Neuronal stem cell (in vitro differentiated cells): ENCODE data around the gene TUBA4A.
A peak's percentile ranks its signal among the peaks of the same experiment; 100 is the strongest.

Experiments used
- DNase-seq: peaks from one replicate; pipeline ENCODE4 v3.0.0-alpha.2; 2013; ENCODE audit warnings: low spot score
- H2AFZ ChIP-seq: one replicate; pipeline ENCODE4 v1.6.1; 2013; ENCODE audit warnings: mild to moderate bottlenecking, low read length, inconsistent platforms
- H2AK5ac ChIP-seq: 2 replicates; pipeline ENCODE4 v1.6.1; 2013; ENCODE audit warnings: low read depth, mild to moderate bottlenecking, inconsistent platforms, low read length, moderate library complexity, mixed read lengths
- H2BK120ac ChIP-seq: 2 replicates; pipeline ENCODE4 v1.6.1; 2013; ENCODE audit warnings: low read depth, mild to moderate bottlenecking, inconsistent platforms, low read length, moderate library complexity, mixed read lengths
- H2BK12ac ChIP-seq: one replicate; pipeline ENCODE4 v1.6.1; 2013; ENCODE audit warnings: low read length, inconsistent platforms
- H2BK15ac ChIP-seq: 2 replicates; pipeline ENCODE4 v1.6.1; 2013; ENCODE audit warnings: mild to moderate bottlenecking, low read length, inconsistent platforms, mixed read lengths
- H2BK5ac ChIP-seq: one replicate; pipeline ENCODE4 v1.6.1; 2013; ENCODE audit warnings: inconsistent platforms, mild to moderate bottlenecking, low read length, moderate library complexity
- H3K14ac ChIP-seq: one replicate; pipeline ENCODE4 v1.6.1; 2013; ENCODE audit warnings: low read length, inconsistent platforms
- H3K18ac ChIP-seq: 2 replicates; pipeline ENCODE4 v1.6.1; 2013; ENCODE audit warnings: low read length, inconsistent platforms
- H3K23ac ChIP-seq: 2 replicates; pipeline ENCODE4 v1.6.1; 2013; ENCODE audit warnings: low read depth, mild to moderate bottlenecking, mixed read lengths, low read length, inconsistent platforms; ENCODE audit not compliant: poor library complexity
- H3K27ac ChIP-seq: replicated peaks from 3 replicates; pipeline ENCODE4 v1.5.1; 2013; ENCODE audit warnings: low read length, inconsistent platforms
- H3K27me3 ChIP-seq, 3 experiments: 2 replicates each; pipeline ENCODE4 v1.6.1; 2013; ENCODE audit warnings: low read length in 3 of 3, mild to moderate bottlenecking in 2 of 3, inconsistent platforms in 1 of 3, low read depth in 1 of 3, mixed read lengths in 1 of 3, moderate library complexity in 1 of 3; ENCODE audit not compliant: control insufficient read depth in 3 of 3, insufficient read depth in 3 of 3
- H3K36me3 ChIP-seq, 2 donors: replicated peaks in 1 of 2; 2 replicates each; pipeline ENCODE4 v1.6.1; 2013; ENCODE audit warnings: low read length in 2 of 2; ENCODE audit not compliant: control insufficient read depth in 2 of 2, insufficient read depth in 2 of 2
- H3K4ac ChIP-seq: 2 replicates; pipeline ENCODE4 v1.6.1; 2013; ENCODE audit warnings: inconsistent platforms, mild to moderate bottlenecking, low read length, moderate library complexity
- H3K4me1 ChIP-seq, 2 donors: 1 replicate in 1 of 2; 2 replicates in 1 of 2; pipeline ENCODE4 v1.6.1; 2013; ENCODE audit warnings: low read length in 2 of 2, low read depth in 1 of 2; ENCODE audit not compliant: control insufficient read depth in 2 of 2, insufficient read depth in 1 of 2
- H3K4me2 ChIP-seq: one replicate; pipeline ENCODE4 v1.6.1; 2013; ENCODE audit warnings: mild to moderate bottlenecking, low read length, inconsistent platforms; ENCODE audit not compliant: insufficient read depth, poor library complexity, severe bottlenecking
- H3K4me3 ChIP-seq, 2 donors: 2 replicates each; pipeline ENCODE4 v1.5.1; 2013; ENCODE audit warnings: low read length in 2 of 2, mild to moderate bottlenecking in 2 of 2, inconsistent platforms in 1 of 2, moderate library complexity in 1 of 2
- H3K79me1 ChIP-seq: one replicate; pipeline ENCODE4 v1.6.1; 2013; ENCODE audit warnings: low read depth, mild to moderate bottlenecking, inconsistent platforms, low read length, moderate library complexity
- H3K9ac ChIP-seq: one replicate; pipeline ENCODE4 v1.6.1; 2013; ENCODE audit warnings: mild to moderate bottlenecking, low read depth, low read length, inconsistent platforms; ENCODE audit not compliant: poor library complexity
- H3K9me3 ChIP-seq, 2 donors: replicated peaks in 1 of 2; 2 replicates each; pipeline versions ENCODE3 to v1.6.1; 2013; ENCODE audit warnings: low read length in 2 of 2, mild to moderate bottlenecking in 2 of 2, inconsistent platforms in 1 of 2, low read depth in 1 of 2, mixed read lengths in 1 of 2, moderate library complexity in 1 of 2; ENCODE audit not compliant: control insufficient read depth in 2 of 2, insufficient read depth in 1 of 2
- H4K8ac ChIP-seq: one replicate; pipeline ENCODE4 v1.6.1; 2013; ENCODE audit warnings: low read depth, mild to moderate bottlenecking, inconsistent platforms, low read length, moderate library complexity
- H4K91ac ChIP-seq: one replicate; pipeline ENCODE4 v1.6.1; 2013; ENCODE audit warnings: low read length, low read depth, mild to moderate bottlenecking, inconsistent platforms; ENCODE audit not compliant: poor library complexity
- WGBS, 2 donors: extraction: QIAGEN DNeasy Blood & Tissue Kit; methylation state at CpG; one replicate each; pipeline ENCODE4 v1.1.7; 2013; ENCODE audit warnings: missing lambda C conversion rate in 2 of 2, mixed read lengths in 1 of 2; ENCODE audit not compliant: insufficient read length in 2 of 2, insufficient replicate concordance in 1 of 2; ENCODE audit errors: extremely low coverage in 2 of 2; 5-methylcytosine and 5-hydroxymethylcytosine counted together

TUBA4A gene

GRCh38 chr2:219247678-219248642 lies 5.8 kb downstream of the TUBA4A start:
- Histone ChIP-seq H3K4me1 (peaks cover 8 to 13% of the 10 kb centered on the region in 2 donors), H3K14ac (no peak overlapping the region), H3K36me3 (peaks cover 10 to 24% of the 10 kb centered on the region in 2 donors), H4K8ac (no peak overlapping the region), H3K79me1 (no peaks in the 10 kb centered on the region), H4K91ac (no peak overlapping the region), H3K23ac (no peak overlapping the region), H3K4ac (no peak overlapping the region), H2AK5ac (no peak overlapping the region), H3K27ac (no peak overlapping the region), H2BK15ac (no peak overlapping the region), H3K9ac (peak overlapping the region; percentile 33), H2BK120ac (no peak overlapping the region), H2BK12ac (no peak overlapping the region), H3K18ac (no peak overlapping the region), H3K4me2 (no peak overlapping the region), H3K9me3 (no peaks in the 10 kb centered on the region), H2AFZ (no peak overlapping the region), H3K27me3 (peaks cover 10 to 20% (median 19%) of the 10 kb centered on the region in 3 experiments), H3K4me3 (no peak overlapping the region), H2BK5ac (no peak overlapping the region)
- WGBS, 2 donors, result no CpG with 5 or more reads among the region's 17 CpGs
- DNase-seq, result no peak

- H2BK120ac ChIP-seq, result no peak overlapping the region
- H2AFZ ChIP-seq, result no peak overlapping the region
- H3K79me1 ChIP-seq, result no peaks in the 10 kb centered on the region
- peak overlapping the region; percentile 1 for H3K9ac ChIP-seq
- no peak overlapping the region for H2BK12ac ChIP-seq
- no peak overlapping the region for H4K8ac ChIP-seq
- H3K4me2 ChIP-seq, result no peak overlapping the region
- no peak overlapping the region for H2BK5ac ChIP-seq
- H3K23ac ChIP-seq, result no peak overlapping the region
- no peak overlapping the region for H4K91ac ChIP-seq
- peak overlapping the region; percentile 35 to 86 for H3K4me3 ChIP-seq
- DNase-seq, result no peak
- peaks cover 10 to 24% of the 10 kb centered on the region in 2 donors for H3K36me3 ChIP-seq
- H2AK5ac ChIP-seq, result no peak overlapping the region
- no peak overlapping the region for H3K18ac ChIP-seq
- H3K14ac ChIP-seq, result no peak overlapping the region
- no peak overlapping the region for H2BK15ac ChIP-seq
- peaks cover 0 to 6% (median 5%) of the 10 kb centered on the region in 3 experiments for H3K27me3 ChIP-seq
- H3K4me1 ChIP-seq, result peaks cover 6 to 10% of the 10 kb centered on the region in 2 donors
- no peak overlapping the region for H3K4ac ChIP-seq
- H3K27ac ChIP-seq, result no peak overlapping the region
- no peaks in the 10 kb centered on the region for H3K9me3 ChIP-seq
- no CpG with 5 or more reads among the region's 10 CpGs for WGBS, 2 donors
Observed at GRCh38 chr2:219246559-219246958, 7.2 kb downstream of the TUBA4A start.

DNA sequence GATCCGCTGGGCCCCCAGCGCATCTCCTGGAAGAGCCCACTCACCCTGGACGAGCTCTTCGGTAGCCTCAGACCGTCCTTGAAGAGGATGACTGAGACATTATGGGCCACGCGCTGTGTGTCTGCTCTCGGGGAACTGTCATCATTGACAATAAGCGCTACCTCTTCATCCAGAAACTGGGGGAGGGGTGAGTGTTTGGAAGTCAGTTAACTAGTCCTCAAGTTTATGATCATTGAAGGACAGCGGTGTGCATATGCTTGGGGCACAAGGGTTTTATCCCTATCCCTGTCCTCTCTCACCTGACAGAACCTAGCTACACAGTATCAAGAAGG lies 7.9 kb downstream of the TUBA4A start:
- H3K4ac ChIP-seq, result no peak overlapping the region
- H3K36me3 ChIP-seq, result peaks cover 10 to 24% of the 10 kb centered on the region in 2 donors
- H2BK12ac ChIP-seq, result no peak overlapping the region
- peak overlapping the region; percentile 28 for H2AK5ac ChIP-seq
- H3K4me3 ChIP-seq, result peak overlapping the region; percentile 86 to 89
- no peak overlapping the region for H3K14ac ChIP-seq
- no peak overlapping the region for H4K8ac ChIP-seq
- H2AFZ ChIP-seq, result peak overlapping the region; percentile 92
- peak overlapping the region; percentile 96 for H3K23ac ChIP-seq
- peaks cover 0 to 3% (median 0%) of the 10 kb centered on the region in 3 experiments for H3K27me3 ChIP-seq
- no peaks in the 10 kb centered on the region for H3K9me3 ChIP-seq
- peak overlapping the region; percentile 94 for H2BK5ac ChIP-seq
- H3K27ac ChIP-seq, result no peak overlapping the region
- no peak overlapping the region for H2BK15ac ChIP-seq
- peak overlapping the region; percentile 99 for H3K4me2 ChIP-seq
- peaks cover 6 to 10% of the 10 kb centered on the region in 2 donors for H3K4me1 ChIP-seq
- no peak for DNase-seq
- H3K9ac ChIP-seq, result peak overlapping the region; percentile 98
- no peaks in the 10 kb centered on the region for H3K79me1 ChIP-seq
- H4K91ac ChIP-seq, result no peak overlapping the region
- peak overlapping the region; percentile 88 for H2BK120ac ChIP-seq
- no CpG with 5 or more reads among the region's 10 CpGs for WGBS, 2 donors
- H3K18ac ChIP-seq, result no peak overlapping the region

DNA sequence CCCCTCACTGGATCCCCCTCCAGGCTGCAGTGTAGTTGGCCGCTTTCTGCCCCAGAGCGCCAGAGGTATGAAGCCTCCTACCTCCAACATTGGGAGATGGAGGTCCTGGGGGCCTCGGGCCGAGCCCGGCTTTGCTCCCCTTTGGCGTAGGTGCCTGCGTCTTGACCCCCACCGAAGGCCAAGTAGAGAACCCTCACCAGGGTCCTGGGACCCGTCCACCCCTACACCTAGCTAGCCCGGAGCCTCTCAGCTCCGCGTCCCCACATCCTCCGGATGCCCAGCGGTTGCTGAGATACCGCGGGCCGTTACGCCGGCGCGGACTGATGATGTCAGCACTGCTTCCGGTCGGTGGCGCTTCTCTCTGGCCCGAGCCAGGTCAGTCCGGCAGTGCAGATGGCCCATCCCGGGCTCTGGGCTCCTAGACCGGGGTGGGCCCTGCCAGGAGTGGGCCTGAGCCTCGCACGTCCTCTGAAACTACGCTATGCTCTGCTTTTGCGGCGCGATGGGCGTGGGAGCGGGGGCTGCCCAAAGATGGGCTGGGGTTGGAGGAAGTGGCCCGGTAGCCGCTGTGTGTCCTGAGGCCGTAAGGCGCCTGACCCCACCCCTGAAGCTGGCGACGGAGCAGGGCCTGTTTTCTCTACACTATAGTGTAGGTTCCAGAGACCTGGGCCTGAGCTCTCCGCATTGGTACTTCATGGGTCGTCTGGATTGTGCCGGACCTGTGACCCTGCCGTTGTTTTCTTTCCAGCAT lies 8.4 kb downstream of the TUBA4A start, which contains the start of the genes GLB1L and STK16:
Gene GLB1L (minus strand): TSS at position 297 of the 751 bp plus-strand sequence. CDS start 1,871 bp downstream, outside the sequence.
Gene STK16 (plus strand): TSS at position 332 of the 751 bp plus-strand sequence. CDS start 521 bp downstream, outside the sequence.
- Histone ChIP-seq H2BK120ac (peak within 1 kb of the TSS; percentile 88), H3K4me1 (peaks cover 6 to 10% of the 10 kb centered on the region in 2 donors), H3K4ac (peak within 1 kb of the TSS; percentile 68), H3K27ac (no peak within 1 kb of the TSS), H4K8ac (peak within 1 kb of the TSS; percentile 45), H3K36me3 (peaks cover 10 to 24% of the 10 kb centered on the region in 2 donors), H2BK5ac (peak within 1 kb of the TSS; percentile 94), H3K14ac (peak within 1 kb of the TSS; percentile 95), H3K9ac (peak within 1 kb of the TSS; percentile 98), H2AK5ac (peak within 1 kb of the TSS; percentile 28), H3K18ac (peak within 1 kb of the TSS; percentile 98), H3K4me3 (peak within 1 kb of the TSS; percentile 86 to 89), H2BK15ac (no peak within 1 kb of the TSS), H3K23ac (peak within 1 kb of the TSS; percentile 96), H4K91ac (no peak within 1 kb of the TSS), H2AFZ (peak within 1 kb of the TSS; percentile 92), H3K9me3 (no peaks in the 10 kb centered on the region), H2BK12ac (no peak within 1 kb of the TSS), H3K79me1 (no peaks in the 10 kb centered on the region), H3K27me3 (no peaks in the 10 kb centered on the region), H3K4me2 (peak within 1 kb of the TSS; percentile 99)
- DNase-seq, result peak; percentile 94
- WGBS, 2 donors, result no CpG with 5 or more reads among the region's 46 CpGs
